ENCODE results near the gene TSPAN7. TPM values are rescaled to one million over a fixed set of nuclear protein-coding genes. Genes with fewer than 3 reads are reported as not detected.

The TSPAN7 gene
- total RNA-seq, 1 donor from 2014 or later = 2.0 TPM

DNA sequence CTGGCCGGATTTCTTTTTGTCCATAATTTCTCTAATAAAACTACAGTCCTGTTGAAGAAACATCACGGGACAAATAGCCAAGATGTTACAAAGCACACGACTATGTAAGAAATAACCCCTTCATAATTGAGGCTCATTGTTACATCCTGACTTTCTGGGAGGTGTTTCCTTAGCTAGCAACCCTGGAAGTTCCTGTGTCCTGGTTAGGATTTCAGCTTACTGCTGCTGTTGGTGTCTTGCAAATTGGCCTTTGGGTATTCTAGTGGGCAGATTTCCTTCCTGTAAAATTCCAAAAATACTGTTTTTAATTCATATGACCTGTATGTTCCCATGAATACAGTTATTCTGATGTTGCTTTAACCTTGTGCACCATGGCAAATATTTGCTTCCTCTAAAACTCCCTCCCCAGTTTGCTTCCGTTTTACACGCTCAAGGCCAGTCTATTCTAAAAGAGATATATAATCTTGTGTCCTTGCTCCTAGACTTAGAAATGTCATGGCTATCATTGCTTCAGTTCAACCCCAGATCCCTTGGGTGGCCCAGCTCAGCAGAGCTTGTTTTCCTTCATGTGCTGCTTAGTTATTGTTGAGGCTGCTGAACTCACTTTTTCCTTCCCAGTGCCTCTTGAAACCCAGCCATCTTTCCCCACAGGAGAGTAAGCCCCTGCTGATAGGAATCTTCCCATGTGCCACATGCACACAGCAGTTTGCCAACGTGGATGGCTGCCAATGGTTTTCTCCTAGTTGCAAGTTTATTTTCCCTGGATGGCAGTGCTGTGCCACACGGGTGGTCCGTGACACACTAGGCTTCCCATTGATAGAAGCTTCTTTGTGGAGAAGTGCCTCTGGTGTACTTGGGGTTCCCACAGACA lies 75.8 kb downstream of the TSPAN7 start:
- no peaks in the 10 kb centered on the region for H3K36me3 ChIP-seq (ENCODE audit: control insufficient read depth, insufficient read depth, low read length)
- TF ChIP-seq, protein P1, sequence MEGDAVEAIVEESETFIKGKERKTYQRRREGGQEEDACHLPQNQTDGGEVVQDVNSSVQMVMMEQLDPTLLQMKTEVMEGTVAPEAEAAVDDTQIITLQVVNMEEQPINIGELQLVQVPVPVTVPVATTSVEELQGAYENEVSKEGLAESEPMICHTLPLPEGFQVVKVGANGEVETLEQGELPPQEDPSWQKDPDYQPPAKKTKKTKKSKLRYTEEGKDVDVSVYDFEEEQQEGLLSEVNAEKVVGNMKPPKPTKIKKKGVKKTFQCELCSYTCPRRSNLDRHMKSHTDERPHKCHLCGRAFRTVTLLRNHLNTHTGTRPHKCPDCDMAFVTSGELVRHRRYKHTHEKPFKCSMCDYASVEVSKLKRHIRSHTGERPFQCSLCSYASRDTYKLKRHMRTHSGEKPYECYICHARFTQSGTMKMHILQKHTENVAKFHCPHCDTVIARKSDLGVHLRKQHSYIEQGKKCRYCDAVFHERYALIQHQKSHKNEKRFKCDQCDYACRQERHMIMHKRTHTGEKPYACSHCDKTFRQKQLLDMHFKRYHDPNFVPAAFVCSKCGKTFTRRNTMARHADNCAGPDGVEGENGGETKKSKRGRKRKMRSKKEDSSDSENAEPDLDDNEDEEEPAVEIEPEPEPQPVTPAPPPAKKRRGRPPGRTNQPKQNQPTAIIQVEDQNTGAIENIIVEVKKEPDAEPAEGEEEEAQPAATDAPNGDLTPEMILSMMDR (IDR thresholded peaks at IDR 0.05; ENCODE audit: insufficient read depth, low read length, poor library complexity, severe bottlenecking) = no peak
- no peak for DNase-seq (ENCODE audit: low read depth)
- H3K27me3 ChIP-seq (ENCODE audit: control insufficient read depth, insufficient read depth, low read length) = no peaks in the 10 kb centered on the region
- H3K4me3 ChIP-seq (ENCODE audit: low read depth, low read length) = no peak overlapping the region

- Histone ChIP-seq H3K27me3 (ENCODE audit: control insufficient read depth, insufficient read depth, low read length) (no peaks in the 10 kb centered on the region), H3K4me3 (ENCODE audit: low read depth, low read length) (no peak overlapping the region), H3K36me3 (ENCODE audit: control insufficient read depth, insufficient read depth, low read length) (no peaks in the 10 kb centered on the region)
- TF ChIP-seq, protein P1 (IDR thresholded peaks at IDR 0.05; ENCODE audit: insufficient read depth, low read length, poor library complexity, severe bottlenecking) = no peak
- no peak for DNase-seq (ENCODE audit: low read depth)
Observed at GRCh38 chrX:38638952-38639529, 77.7 kb downstream of the TSPAN7 start.

DNA sequence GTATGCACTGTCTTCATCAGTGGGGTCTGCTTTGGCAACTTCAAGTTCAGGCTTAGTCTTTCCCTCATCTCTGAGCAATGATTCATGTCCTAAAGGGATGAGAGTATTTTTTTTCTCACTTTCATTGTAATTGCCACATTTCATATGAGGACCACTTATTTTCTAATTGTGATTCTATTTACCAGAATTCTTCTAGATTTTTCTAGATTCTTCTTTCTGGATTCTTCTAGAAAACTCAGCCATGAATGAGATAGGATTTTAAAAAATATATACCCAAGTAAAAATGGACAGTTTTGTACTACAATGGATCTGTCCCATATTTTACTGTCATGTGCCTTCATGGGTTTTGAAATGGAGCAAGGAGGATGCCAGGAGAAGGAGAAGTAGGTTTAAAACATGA lies 78.4 kb downstream of the TSPAN7 start:
- TF ChIP-seq, protein P1 (IDR thresholded peaks at IDR 0.05; ENCODE audit: insufficient read depth, low read length, poor library complexity, severe bottlenecking) = no peak
- Histone ChIP-seq H3K4me3 (ENCODE audit: low read depth, low read length) (no peak overlapping the region), H3K36me3 (ENCODE audit: control insufficient read depth, insufficient read depth, low read length) (no peaks in the 10 kb centered on the region), H3K27me3 (ENCODE audit: control insufficient read depth, insufficient read depth, low read length) (no peaks in the 10 kb centered on the region)
- no peak for DNase-seq (ENCODE audit: low read depth)

GRCh38 chrX:38641197-38641596 lies 79.9 kb downstream of the TSPAN7 start:
- Histone ChIP-seq H3K4me3 (ENCODE audit: low read depth, low read length) (no peak overlapping the region), H3K27me3 (ENCODE audit: control insufficient read depth, insufficient read depth, low read length) (no peaks in the 10 kb centered on the region), H3K36me3 (ENCODE audit: control insufficient read depth, insufficient read depth, low read length) (no peaks in the 10 kb centered on the region)
- TF ChIP-seq, protein P1 (IDR thresholded peaks at IDR 0.05; ENCODE audit: insufficient read depth, low read length, poor library complexity, severe bottlenecking) = no peak
- no peak for DNase-seq (ENCODE audit: low read depth)

- TF ChIP-seq, protein P1 (IDR thresholded peaks at IDR 0.05; ENCODE audit: insufficient read depth, low read length, poor library complexity, severe bottlenecking) = no peak
- Histone ChIP-seq H3K4me3 (ENCODE audit: low read depth, low read length) (no peak overlapping the region), H3K27me3 (ENCODE audit: control insufficient read depth, insufficient read depth, low read length) (no peaks in the 10 kb centered on the region), H3K36me3 (ENCODE audit: control insufficient read depth, insufficient read depth, low read length) (no peaks in the 10 kb centered on the region)
- no peak for DNase-seq (ENCODE audit: low read depth)
Observed at GRCh38 chrX:38643903-38644302, 82.6 kb downstream of the TSPAN7 start.

Data from kidney epithelial cell (primary cell).